ENCODE measurements around the gene LPGAT1. TPM values are rescaled to one million over a fixed set of nuclear protein-coding genes. Genes with fewer than 3 reads are reported as not detected.

The LPGAT1 gene
- total RNA-seq, 1 experiment from 2014 or later: 41.7 TPM

- intact Hi-C loops (cut with micrococcal nuclease): loop anchor here (5.0 kb wide), 1 partner anchor 210 kb away; the partner anchor contains the start of genes DTL and INTS7
- no peak overlapping the region; the same call in 1 of the 2 replicates for H3K4me2 ChIP-seq (ENCODE audit: low read length)
These were observed 3.5 kb downstream of the LPGAT1 start for GRCh38 chr1:211827051-211827450.

GRCh38 chr1:211825980-211826379 is 4.6 kb downstream of the LPGAT1 start:
- peaks cover 13% of the 10 kb centered on the region; the same call in 1 of the 2 replicates for H3K4me1 ChIP-seq (ENCODE audit: insufficient read depth, low read length)
- H3K79me2 ChIP-seq (ENCODE audit: low read length): peaks cover 9% of the 10 kb centered on the region; the same call in 1 of the 2 replicates
- intact Hi-C loops (cut with micrococcal nuclease): loop anchor here (5.0 kb wide), 1 partner anchor 211 kb away; the partner anchor contains the start of genes DTL and INTS7
- no peaks in the 10 kb centered on the region for H3K9me3 ChIP-seq (ENCODE audit: low read length)
- H3K27me3 ChIP-seq (ENCODE audit: low read length): no peaks in the 10 kb centered on the region
- H2AFZ ChIP-seq (ENCODE audit: low read length): no peak overlapping the region
- no peaks in the 10 kb centered on the region for H4K20me1 ChIP-seq (ENCODE audit: low read length)
- DNase-seq (peak; percentile 50), ATAC-seq (no peak)
- H3K9ac ChIP-seq (ENCODE audit: low read length): no peak overlapping the region
- no peak for TF ChIP-seq EZH2 (IDR thresholded peaks at IDR 0.05; ENCODE audit: low read length, unreplicated experiment)
- no peak for TF ChIP-seq EZH2phosphoT487 (IDR thresholded peaks at IDR 0.05; ENCODE audit: borderline replicate concordance, low read length)
- TF ChIP-seq CTCF (conservative IDR thresholded peaks at IDR 0.05; ENCODE audit: low read depth, low read length): no peak
- no peaks in the 10 kb centered on the region for H3F3A ChIP-seq (ENCODE audit: low read length, unreplicated experiment)
- H3K4me3 ChIP-seq (ENCODE audit: low read length): no peak overlapping the region
- POLR2A ChIA-PET (ENCODE audit: unreplicated experiment): no interaction called here
- CTCF ChIA-PET: no interaction called here
- no TSS peak for BruUV-seq (replicated peaks)
- no peak overlapping the region for H3K27ac ChIP-seq (ENCODE audit: low read length)
- no peaks in the 10 kb centered on the region for H3K9me2 ChIP-seq (replicated peaks; ENCODE audit: low read length)
- no peak overlapping the region for H3K4me2 ChIP-seq (ENCODE audit: low read length)
- H3K36me3 ChIP-seq (ENCODE audit: low read depth, low read length): no peaks in the 10 kb centered on the region

More at GRCh38 chr1:211827051-211827450, 3.5 kb downstream of the LPGAT1 start:
- H3K4me3 ChIP-seq (ENCODE audit: low read length): no peak overlapping the region
- no peak overlapping the region for H2AFZ ChIP-seq (ENCODE audit: low read length)
- no peaks in the 10 kb centered on the region for H3K36me3 ChIP-seq (ENCODE audit: low read depth, low read length)
- DNase-seq: no peak
- H4K20me1 ChIP-seq (ENCODE audit: low read length): no peaks in the 10 kb centered on the region
- ChIA-PET POLR2A (ENCODE audit: unreplicated experiment) (no interaction called here), CTCF (no interaction called here)
- BruUV-seq (replicated peaks): no TSS peak
- H3K27ac ChIP-seq (ENCODE audit: low read length): no peak overlapping the region
- H3K27me3 ChIP-seq (ENCODE audit: low read length): no peaks in the 10 kb centered on the region
- H3K4me1 ChIP-seq (ENCODE audit: insufficient read depth, low read length): peaks cover 13% of the 10 kb centered on the region; the same call in 1 of the 2 replicates
- H3K9me3 ChIP-seq (ENCODE audit: low read length): no peaks in the 10 kb centered on the region
- TF ChIP-seq CTCF (conservative IDR thresholded peaks at IDR 0.05; ENCODE audit: low read depth, low read length) (no peak), EZH2 (IDR thresholded peaks at IDR 0.05; ENCODE audit: low read length, unreplicated experiment) (no peak), EZH2phosphoT487 (IDR thresholded peaks at IDR 0.05; ENCODE audit: borderline replicate concordance, low read length) (no peak)
- no peaks in the 10 kb centered on the region for H3K9me2 ChIP-seq (replicated peaks; ENCODE audit: low read length)
- no peak overlapping the region for H3K9ac ChIP-seq (ENCODE audit: low read length)
- H3F3A ChIP-seq (ENCODE audit: low read length, unreplicated experiment): no peaks in the 10 kb centered on the region
- peaks cover 9% of the 10 kb centered on the region; the same call in 1 of the 2 replicates for H3K79me2 ChIP-seq (ENCODE audit: low read length)
- ATAC-seq: no peak

- H3K4me1 ChIP-seq (ENCODE audit: insufficient read depth, low read length): 0 out of 2 replicates have a peak, but pooled peaks cover 6% of the 10 kb centered on the region
- DNase-seq (no peak), ATAC-seq (no peak)
- no peak overlapping the region for H3K9ac ChIP-seq (ENCODE audit: low read length)
- H3K9me2 ChIP-seq (replicated peaks; ENCODE audit: low read length): no peaks in the 10 kb centered on the region
- no peaks in the 10 kb centered on the region for H3K36me3 ChIP-seq (ENCODE audit: low read depth, low read length)
- no peaks in the 10 kb centered on the region for H4K20me1 ChIP-seq (ENCODE audit: low read length)
- no peaks in the 10 kb centered on the region for H3K27me3 ChIP-seq (ENCODE audit: low read length)
- TF ChIP-seq EZH2 (IDR thresholded peaks at IDR 0.05; ENCODE audit: low read length, unreplicated experiment) (no peak), CTCF (conservative IDR thresholded peaks at IDR 0.05; ENCODE audit: low read depth, low read length) (no peak), EZH2phosphoT487 (IDR thresholded peaks at IDR 0.05; ENCODE audit: borderline replicate concordance, low read length) (no peak)
- H3F3A ChIP-seq (ENCODE audit: low read length, unreplicated experiment): no peaks in the 10 kb centered on the region
- ChIA-PET CTCF (no interaction called here), POLR2A (ENCODE audit: unreplicated experiment) (no interaction called here)
- no peak overlapping the region for H3K4me2 ChIP-seq (ENCODE audit: low read length)
- no peaks in the 10 kb centered on the region for H3K9me3 ChIP-seq (ENCODE audit: low read length)
- no peak overlapping the region for H3K4me3 ChIP-seq (ENCODE audit: low read length)
- BruUV-seq (replicated peaks): no TSS peak
- H3K27ac ChIP-seq (ENCODE audit: low read length): no peak overlapping the region
- H3K79me2 ChIP-seq (ENCODE audit: low read length): no peaks in the 10 kb centered on the region
- intact Hi-C loops (cut with micrococcal nuclease): no loop called here
- H2AFZ ChIP-seq (ENCODE audit: low read length): no peak overlapping the region
These were observed 7.7 kb downstream of the LPGAT1 start for GRCh38 chr1:211822677-211823407.

Data from PC-3 (cell line).